GM12892 (cell line): ENCODE measurements around the gene OLIG1.

ENCODE experiments used
- DNase-seq: peaks from one replicate; pipeline ENCODE4 v3.0.0; 2011; ENCODE audit not compliant: insufficient read length
- FAIRE-seq: peaks from 2 replicates; lab custom pipeline; 2011; peaks lifted over from hg19 to GRCh38; lab: Jason Lieb, UNC
- POLR2A ChIP-seq: IDR thresholded peaks from 2 replicates; pipeline ENCODE4 v1.6.1; 2011; ENCODE audit warnings: low read depth, low read length, control low read depth
- POLR2AphosphoS5 ChIP-seq: IDR thresholded peaks from 2 replicates; pipeline ENCODE4 v1.6.1; 2011; ENCODE audit warnings: low read depth, low read length, control low read depth
- TAF1 ChIP-seq: IDR thresholded peaks from 2 replicates; pipeline ENCODE4 v1.6.1; 2011; ENCODE audit warnings: low read depth, mild to moderate bottlenecking, control low read depth, low read length, borderline replicate concordance

The OLIG1 gene

DNA sequence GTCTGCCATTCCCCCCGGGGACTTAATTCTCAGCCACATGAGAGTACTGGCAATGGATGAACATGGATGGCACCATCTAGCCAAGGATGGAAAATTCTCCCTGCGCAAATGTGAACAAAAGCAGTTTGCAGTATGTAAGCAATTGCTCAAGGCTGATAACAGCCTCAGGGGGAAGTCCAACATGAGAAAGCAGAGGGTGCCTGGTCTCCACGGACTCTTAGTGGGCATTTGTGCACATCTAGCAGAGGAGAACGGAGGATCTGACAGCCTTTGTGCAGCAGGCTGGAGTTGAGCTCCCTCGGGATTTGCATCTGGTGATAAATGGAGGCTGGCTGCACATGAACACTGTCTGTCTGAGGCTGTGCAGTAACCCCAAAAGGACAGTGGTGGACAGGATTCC, 13.9 kb upstream of the OLIG1 start:
- TF ChIP-seq TAF1 (no peak), POLR2A (no peak), POLR2AphosphoS5 (no peak)
- FAIRE-seq (no peak), DNase-seq (no peak)

DNA sequence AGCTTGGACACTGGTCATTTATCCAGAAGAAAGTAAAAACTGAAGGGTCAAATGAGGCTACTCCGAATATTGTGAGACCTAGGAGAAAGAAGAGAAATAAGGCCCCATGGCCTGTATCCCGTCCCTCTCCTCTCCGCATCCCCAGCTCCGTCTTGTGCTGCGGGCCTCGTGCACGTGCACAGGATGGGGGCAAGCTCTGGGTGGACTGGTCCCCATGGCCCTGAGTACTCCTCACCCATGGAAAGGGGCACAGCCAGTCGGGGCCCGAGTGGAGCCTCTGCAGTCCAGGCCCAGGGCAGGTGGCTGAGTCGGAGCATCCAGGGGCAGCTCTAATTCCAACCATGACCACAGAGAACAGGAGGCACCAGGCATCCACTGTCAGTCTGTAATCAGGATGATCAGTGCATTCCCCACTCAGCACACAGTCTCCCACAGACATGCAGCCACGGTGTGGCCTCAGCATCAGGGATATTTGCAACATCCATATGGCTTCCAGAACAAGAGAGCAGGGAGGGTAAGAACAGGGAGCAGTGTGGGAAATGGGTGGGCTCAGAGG, 12.5 kb upstream of the OLIG1 start:
- FAIRE-seq (no peak), DNase-seq (no peak)
- no peak for TF ChIP-seq POLR2AphosphoS5
- TF ChIP-seq TAF1, result no peak
- TF ChIP-seq POLR2A, result no peak

GRCh38 chr21:33058527-33058926, 11.4 kb upstream of the OLIG1 start:
- DNase-seq, result no peak
- FAIRE-seq, result no peak
- no peak for TF ChIP-seq POLR2A
- TF ChIP-seq POLR2AphosphoS5, result no peak
- no peak for TF ChIP-seq TAF1

DNA sequence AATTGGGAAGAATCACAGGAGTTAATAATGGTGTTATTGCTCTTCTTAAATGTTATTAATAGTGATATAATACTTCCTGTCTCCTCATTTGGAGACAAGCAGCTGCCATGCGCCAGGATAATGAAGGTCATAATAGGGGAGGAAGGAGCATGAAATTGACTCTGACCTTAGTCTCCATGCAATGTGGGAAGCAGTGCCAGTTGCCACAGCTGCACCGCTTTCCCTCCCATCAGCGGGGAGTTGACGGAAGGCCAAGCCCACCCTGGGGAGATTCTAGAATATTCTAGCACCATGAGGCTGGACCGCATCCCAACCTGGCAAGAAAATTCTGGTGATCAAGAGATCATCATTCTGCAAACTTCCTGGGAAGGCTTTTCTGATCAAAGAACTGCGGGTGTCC, 11.0 kb upstream of the OLIG1 start:
- TF ChIP-seq TAF1 (no peak), POLR2A (no peak), POLR2AphosphoS5 (no peak)
- FAIRE-seq, result no peak

GRCh38 chr21:33059380-33059841, 10.5 kb upstream of the OLIG1 start:
- DNase-seq, result no peak
- no peak for FAIRE-seq

More for the DNA sequence above, 11.0 kb upstream of the OLIG1 start:
- no peak for DNase-seq

DNA sequence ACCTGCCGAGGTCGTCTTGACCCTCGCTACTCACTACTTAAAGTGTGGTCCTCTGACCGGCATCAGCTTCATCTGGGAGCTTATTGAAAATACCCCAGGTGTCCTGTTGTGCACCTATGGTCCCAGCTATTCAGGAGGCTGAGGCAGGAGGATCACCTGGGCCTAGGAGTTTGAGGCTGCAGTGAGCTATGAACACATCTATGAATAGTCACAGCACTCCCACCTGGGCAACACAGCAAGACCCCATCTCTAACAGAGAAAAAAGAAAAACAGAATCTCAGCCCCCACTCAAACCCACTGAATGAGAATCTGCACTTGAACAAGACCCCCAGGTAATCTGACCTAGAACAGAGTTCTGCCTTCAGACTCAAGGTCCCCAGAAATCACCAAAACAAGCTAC, 8.7 kb upstream of the OLIG1 start:
- FAIRE-seq (no peak), DNase-seq (no peak)
- no peak for TF ChIP-seq POLR2A
- TF ChIP-seq TAF1, result no peak

More at GRCh38 chr21:33059380-33059841, 10.5 kb upstream of the OLIG1 start:
- TF ChIP-seq POLR2AphosphoS5 (no peak), TAF1 (no peak), POLR2A (no peak)

- DNase-seq (no peak), FAIRE-seq (no peak)
- TF ChIP-seq TAF1 (no peak), POLR2A (no peak), POLR2AphosphoS5 (no peak)
Observed at GRCh38 chr21:33063375-33063883, 6.5 kb upstream of the OLIG1 start.

GRCh38 chr21:33063907-33064622, 5.9 kb upstream of the OLIG1 start:
- TF ChIP-seq POLR2AphosphoS5, result no peak
- TF ChIP-seq TAF1, result no peak
- TF ChIP-seq POLR2A, result no peak
- DNase-seq, result no peak
- no peak for FAIRE-seq

- TF ChIP-seq POLR2AphosphoS5 (no peak), POLR2A (no peak), TAF1 (no peak)
- DNase-seq, result no peak
- no peak for FAIRE-seq
Observed at GRCh38 chr21:33064623-33065390, 5.1 kb upstream of the OLIG1 start.

GRCh38 chr21:33067043-33067442, 2.9 kb upstream of the OLIG1 start:
- TF ChIP-seq POLR2AphosphoS5, result no peak
- no peak for TF ChIP-seq TAF1
- DNase-seq, result no peak
- FAIRE-seq, result no peak

- no peak for FAIRE-seq
- DNase-seq, result no peak
- no peak for TF ChIP-seq POLR2AphosphoS5
Observed at GRCh38 chr21:33067457-33067856, 2.5 kb upstream of the OLIG1 start.

GRCh38 chr21:33069243-33069642, 698 bp upstream of the OLIG1 start:
- TF ChIP-seq TAF1 (no peak), POLR2A (no peak), POLR2AphosphoS5 (no peak)
- no peak for DNase-seq
- no peak for FAIRE-seq
